Measurements from ENCODE around the gene NLGN1. TPM values are rescaled to one million over a fixed set of nuclear protein-coding genes. Genes with fewer than 3 reads are reported as not detected.

Gene NLGN1
- total and polyA plus RNA-seq, 2 of the 8 experiments (the other 6 are each of a cell fraction or from before 2014, with no cell fraction given) = 7.8 to 14.8 TPM

DNA sequence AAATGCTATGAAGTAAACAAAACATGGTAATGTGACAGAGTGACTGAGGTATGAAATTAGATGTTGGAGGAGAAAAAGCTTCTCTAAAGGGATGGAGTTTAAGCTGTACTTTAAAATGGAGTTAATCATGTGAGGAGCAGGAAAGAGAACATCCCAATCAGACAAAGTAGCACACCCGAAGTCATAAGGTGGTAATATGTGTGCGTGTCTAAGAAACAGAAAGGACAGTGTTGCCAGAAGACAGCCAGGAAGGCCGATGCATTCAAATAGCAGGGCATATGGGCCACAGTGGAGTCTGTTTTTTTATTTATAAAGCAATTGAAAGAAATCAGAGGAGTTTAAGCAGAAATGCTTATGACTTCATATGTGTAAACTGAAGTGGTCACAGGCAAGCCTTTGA lies 376.3 kb downstream of the NLGN1 start (continued):
- TF ChIP-seq, protein P1, sequence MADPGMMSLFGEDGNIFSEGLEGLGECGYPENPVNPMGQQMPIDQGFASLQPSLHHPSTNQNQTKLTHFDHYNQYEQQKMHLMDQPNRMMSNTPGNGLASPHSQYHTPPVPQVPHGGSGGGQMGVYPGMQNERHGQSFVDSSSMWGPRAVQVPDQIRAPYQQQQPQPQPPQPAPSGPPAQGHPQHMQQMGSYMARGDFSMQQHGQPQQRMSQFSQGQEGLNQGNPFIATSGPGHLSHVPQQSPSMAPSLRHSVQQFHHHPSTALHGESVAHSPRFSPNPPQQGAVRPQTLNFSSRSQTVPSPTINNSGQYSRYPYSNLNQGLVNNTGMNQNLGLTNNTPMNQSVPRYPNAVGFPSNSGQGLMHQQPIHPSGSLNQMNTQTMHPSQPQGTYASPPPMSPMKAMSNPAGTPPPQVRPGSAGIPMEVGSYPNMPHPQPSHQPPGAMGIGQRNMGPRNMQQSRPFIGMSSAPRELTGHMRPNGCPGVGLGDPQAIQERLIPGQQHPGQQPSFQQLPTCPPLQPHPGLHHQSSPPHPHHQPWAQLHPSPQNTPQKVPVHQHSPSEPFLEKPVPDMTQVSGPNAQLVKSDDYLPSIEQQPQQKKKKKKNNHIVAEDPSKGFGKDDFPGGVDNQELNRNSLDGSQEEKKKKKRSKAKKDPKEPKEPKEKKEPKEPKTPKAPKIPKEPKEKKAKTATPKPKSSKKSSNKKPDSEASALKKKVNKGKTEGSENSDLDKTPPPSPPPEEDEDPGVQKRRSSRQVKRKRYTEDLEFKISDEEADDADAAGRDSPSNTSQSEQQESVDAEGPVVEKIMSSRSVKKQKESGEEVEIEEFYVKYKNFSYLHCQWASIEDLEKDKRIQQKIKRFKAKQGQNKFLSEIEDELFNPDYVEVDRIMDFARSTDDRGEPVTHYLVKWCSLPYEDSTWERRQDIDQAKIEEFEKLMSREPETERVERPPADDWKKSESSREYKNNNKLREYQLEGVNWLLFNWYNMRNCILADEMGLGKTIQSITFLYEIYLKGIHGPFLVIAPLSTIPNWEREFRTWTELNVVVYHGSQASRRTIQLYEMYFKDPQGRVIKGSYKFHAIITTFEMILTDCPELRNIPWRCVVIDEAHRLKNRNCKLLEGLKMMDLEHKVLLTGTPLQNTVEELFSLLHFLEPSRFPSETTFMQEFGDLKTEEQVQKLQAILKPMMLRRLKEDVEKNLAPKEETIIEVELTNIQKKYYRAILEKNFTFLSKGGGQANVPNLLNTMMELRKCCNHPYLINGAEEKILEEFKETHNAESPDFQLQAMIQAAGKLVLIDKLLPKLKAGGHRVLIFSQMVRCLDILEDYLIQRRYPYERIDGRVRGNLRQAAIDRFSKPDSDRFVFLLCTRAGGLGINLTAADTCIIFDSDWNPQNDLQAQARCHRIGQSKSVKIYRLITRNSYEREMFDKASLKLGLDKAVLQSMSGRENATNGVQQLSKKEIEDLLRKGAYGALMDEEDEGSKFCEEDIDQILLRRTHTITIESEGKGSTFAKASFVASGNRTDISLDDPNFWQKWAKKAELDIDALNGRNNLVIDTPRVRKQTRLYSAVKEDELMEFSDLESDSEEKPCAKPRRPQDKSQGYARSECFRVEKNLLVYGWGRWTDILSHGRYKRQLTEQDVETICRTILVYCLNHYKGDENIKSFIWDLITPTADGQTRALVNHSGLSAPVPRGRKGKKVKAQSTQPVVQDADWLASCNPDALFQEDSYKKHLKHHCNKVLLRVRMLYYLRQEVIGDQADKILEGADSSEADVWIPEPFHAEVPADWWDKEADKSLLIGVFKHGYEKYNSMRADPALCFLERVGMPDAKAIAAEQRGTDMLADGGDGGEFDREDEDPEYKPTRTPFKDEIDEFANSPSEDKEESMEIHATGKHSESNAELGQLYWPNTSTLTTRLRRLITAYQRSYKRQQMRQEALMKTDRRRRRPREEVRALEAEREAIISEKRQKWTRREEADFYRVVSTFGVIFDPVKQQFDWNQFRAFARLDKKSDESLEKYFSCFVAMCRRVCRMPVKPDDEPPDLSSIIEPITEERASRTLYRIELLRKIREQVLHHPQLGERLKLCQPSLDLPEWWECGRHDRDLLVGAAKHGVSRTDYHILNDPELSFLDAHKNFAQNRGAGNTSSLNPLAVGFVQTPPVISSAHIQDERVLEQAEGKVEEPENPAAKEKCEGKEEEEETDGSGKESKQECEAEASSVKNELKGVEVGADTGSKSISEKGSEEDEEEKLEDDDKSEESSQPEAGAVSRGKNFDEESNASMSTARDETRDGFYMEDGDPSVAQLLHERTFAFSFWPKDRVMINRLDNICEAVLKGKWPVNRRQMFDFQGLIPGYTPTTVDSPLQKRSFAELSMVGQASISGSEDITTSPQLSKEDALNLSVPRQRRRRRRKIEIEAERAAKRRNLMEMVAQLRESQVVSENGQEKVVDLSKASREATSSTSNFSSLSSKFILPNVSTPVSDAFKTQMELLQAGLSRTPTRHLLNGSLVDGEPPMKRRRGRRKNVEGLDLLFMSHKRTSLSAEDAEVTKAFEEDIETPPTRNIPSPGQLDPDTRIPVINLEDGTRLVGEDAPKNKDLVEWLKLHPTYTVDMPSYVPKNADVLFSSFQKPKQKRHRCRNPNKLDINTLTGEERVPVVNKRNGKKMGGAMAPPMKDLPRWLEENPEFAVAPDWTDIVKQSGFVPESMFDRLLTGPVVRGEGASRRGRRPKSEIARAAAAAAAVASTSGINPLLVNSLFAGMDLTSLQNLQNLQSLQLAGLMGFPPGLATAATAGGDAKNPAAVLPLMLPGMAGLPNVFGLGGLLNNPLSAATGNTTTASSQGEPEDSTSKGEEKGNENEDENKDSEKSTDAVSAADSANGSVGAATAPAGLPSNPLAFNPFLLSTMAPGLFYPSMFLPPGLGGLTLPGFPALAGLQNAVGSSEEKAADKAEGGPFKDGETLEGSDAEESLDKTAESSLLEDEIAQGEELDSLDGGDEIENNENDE (IDR thresholded peaks at IDR 0.05; ENCODE audit: insufficient replicate concordance, low read length) = no peak
- TF ChIP-seq SUZ12 (IDR thresholded peaks at IDR 0.05; ENCODE audit: low read length) (no peak), BCL11A (IDR thresholded peaks at IDR 0.05; ENCODE audit: low read depth in 2 of 2, low read length in 2 of 2) (no peak), POLR2AphosphoS5 (IDR thresholded peaks at IDR 0.05; ENCODE audit: low read depth, low read length) (no peak), ASH2L (IDR thresholded peaks at IDR 0.05; ENCODE audit: low read length) (no peak)
